Panc1 (cell line): ENCODE results near the gene SNX33. TPM values are rescaled to one million over a fixed set of nuclear protein-coding genes. Genes with fewer than 3 reads are reported as not detected.

ENCODE experiments used
- ATAC-seq: fragments of 200-7000 bp; cut with Tn5 transposase; 2 replicates; pipeline ENCODE4 v1.9.1; 2020; ENCODE audit warnings: mild to moderate bottlenecking, moderate library complexity
- BruUV-seq: library from RNA; stranded (reverse); fragments of 400-500 nt; replicated peaks from 2 replicates; lab custom pipeline; 2021; lab: Mats Ljungman, UMichigan
- CTCF ChIA-PET: fragments of 300-600 bp; sonication (Branson Sonifier 250); formaldehyde crosslinking; loops from one replicate; lab custom pipeline; 2022; ENCODE audit warnings: antibody characterized with exemption; lab: Charles Lee
- POLR2A ChIA-PET: fragments of 300-600 bp; sonication (Branson Sonifier 250); formaldehyde crosslinking; loops from one replicate; lab custom pipeline; 2022; ENCODE audit warnings: antibody characterized with exemption; lab: Charles Lee
- DNase-seq: peaks from one replicate; pipeline ENCODE4 v3.0.0-alpha.2; 2010; ENCODE audit warnings: low read depth, low spot score
- H3K27ac ChIP-seq: 2 replicates; pipeline ENCODE4 v1.5.1; 2011; ENCODE audit warnings: mild to moderate bottlenecking, low read length, inconsistent platforms
- H3K27me3 ChIP-seq: fragments of 200-500 bp; sonication (Bioruptor generic); 2 replicates; pipeline ENCODE4 v1.6.0; 2014; ENCODE audit warnings: low read length, inconsistent platforms; ENCODE audit not compliant: control insufficient read depth, insufficient read depth
- H3K36me3 ChIP-seq: fragments of 200-500 bp; sonication (Bioruptor generic); 2 replicates; pipeline ENCODE4 v1.5.1; 2014; ENCODE audit warnings: inconsistent platforms, mild to moderate bottlenecking, low read length, moderate library complexity; ENCODE audit not compliant: control insufficient read depth, insufficient read depth
- H3K4me1 ChIP-seq: 2 replicates; pipeline ENCODE4 v1.5.1; 2011; ENCODE audit warnings: inconsistent platforms, mild to moderate bottlenecking, low read length, moderate library complexity; ENCODE audit not compliant: control insufficient read depth, insufficient read depth
- H3K4me3 ChIP-seq, 2 experiments: 2 replicates each; pipeline ENCODE4 v1.5.1; 2011 to 2012; ENCODE audit warnings: low read depth in 2 of 2, low read length in 2 of 2, mild to moderate bottlenecking in 2 of 2, inconsistent platforms in 1 of 2, moderate library complexity in 1 of 2
- H3K9me3 ChIP-seq: fragments of 200-500 bp; sonication (Bioruptor generic); 2 replicates; pipeline ENCODE4 v1.5.1; 2014; ENCODE audit warnings: low read depth, mild to moderate bottlenecking, inconsistent platforms, low read length, moderate library complexity; ENCODE audit not compliant: control insufficient read depth, insufficient read depth
- CTCF ChIP-seq: fragments of 450-650 bp; IDR thresholded peaks from 2 replicates; pipeline ENCODE4 v1.5.1; 2017; ENCODE audit warnings: mild to moderate bottlenecking
- POLR2AphosphoS5 ChIP-seq: IDR thresholded peaks from 2 replicates; pipeline ENCODE4 v1.6.1; 2012; ENCODE audit warnings: mild to moderate bottlenecking, low read depth, low read length, moderate library complexity
- REST ChIP-seq, 2 experiments: IDR thresholded peaks; 2 replicates each; pipeline ENCODE4 v1.6.1; 2011 to 2012; ENCODE audit warnings: low read depth in 2 of 2, control low read depth in 1 of 2, low read length in 1 of 2, mild to moderate bottlenecking in 1 of 2, moderate library complexity in 1 of 2; ENCODE audit not compliant: insufficient read depth in 1 of 2
- SIN3A ChIP-seq: IDR thresholded peaks from 2 replicates; pipeline ENCODE4 v1.6.1; 2012; ENCODE audit warnings: low read depth, mild to moderate bottlenecking, low read length, moderate library complexity, borderline replicate concordance; ENCODE audit not compliant: insufficient read depth
- TCF7L2 ChIP-seq: IDR thresholded peaks from 2 replicates; pipeline ENCODE4 v1.6.1; 2011; ENCODE audit warnings: mild to moderate bottlenecking, low read depth, low read length, inconsistent platforms
- in situ Hi-C: cut with HindIII; loops from 2 replicates; pipeline ENCODE4 v1.10.0; 2016; ENCODE audit warnings: low sequenced_read_pairs, low pct_unique_long_range_greater_than_20kb
- intact Hi-C: fragments of 100-400 bp; cut with micrococcal nuclease; formaldehyde crosslinking; loops from one replicate; pipeline ENCODE4 v1.10.0; 2022; ENCODE audit not compliant: unreplicated experiment
- total RNA-seq: library from RNA; stranded (reverse); gene quantifications from one replicate; pipeline ENCODE4 v1.2.1, GENCODE V29; 2021; ENCODE audit not compliant: unreplicated experiment

The SNX33 gene
- total RNA-seq, 1 experiment from 2014 or later = 17.0 TPM

GRCh38 chr15:75650908-75651809, 3.4 kb downstream of the SNX33 start:
- BruUV-seq = no TSS peak
- no peak for DNase-seq
- intact Hi-C loops (no loop called here), in situ Hi-C loops (no loop called here)
- no peak for TF ChIP-seq SIN3A
- TF ChIP-seq TCF7L2 = no peak
- TF ChIP-seq REST (IDR thresholded peaks at IDR 0.05; ENCODE audit: insufficient read depth in 1 of 2, low read depth in 2 of 2, low read length in 1 of 2) = no peak
- no peak for TF ChIP-seq CTCF
- TF ChIP-seq POLR2AphosphoS5 = no peak
- Histone ChIP-seq H3K27me3 (no peaks in the 10 kb centered on the region), H3K4me1 (peaks cover 31% of the 10 kb centered on the region), H3K27ac (peak overlapping the region; percentile 36; the same call in 1 of the 2 replicates), H3K9me3 (no peaks in the 10 kb centered on the region), H3K4me3 (peak overlapping the region; percentile 2 to 14; a peak in 3 of 4 replicates), H3K36me3 (no peaks in the 10 kb centered on the region)
- ATAC-seq = no peak
- POLR2A ChIA-PET = no interaction called here
- CTCF ChIA-PET = interaction anchor here (0.6 to 0.8 kb wide), 5 partner anchors 11 to 192 kb away, joined by 3 to 8 read pairs (median 4); partner anchors contain the start of gene IMP3

GRCh38 chr15:75651810-75652543, 4.3 kb downstream of the SNX33 start:
- ATAC-seq = no peak
- no peak for TF ChIP-seq POLR2AphosphoS5
- no peak for TF ChIP-seq TCF7L2
- TF ChIP-seq CTCF = no peak
- TF ChIP-seq REST (IDR thresholded peaks at IDR 0.05; ENCODE audit: insufficient read depth in 1 of 2, low read depth in 2 of 2, low read length in 1 of 2) = no peak
- no peak for TF ChIP-seq SIN3A
- peaks cover 31% of the 10 kb centered on the region for H3K4me1 ChIP-seq
- peak overlapping the region in 1 of 2 experiments; percentile 14; a peak in 2 of 4 replicates for H3K4me3 ChIP-seq
- ChIA-PET POLR2A (no interaction called here), CTCF (interaction anchor here (0.6 kb wide), 2 partner anchors 32 to 193 kb away, joined by 5 to 8 read pairs; no protein-coding TSS in a partner anchor)
- intact Hi-C loops (no loop called here), in situ Hi-C loops (no loop called here)
- no TSS peak for BruUV-seq
- H3K36me3 ChIP-seq = no peaks in the 10 kb centered on the region
- no peak for DNase-seq
- peak overlapping the region; percentile 36; the same call in 1 of the 2 replicates for H3K27ac ChIP-seq
- no peaks in the 10 kb centered on the region for H3K27me3 ChIP-seq
- H3K9me3 ChIP-seq = no peaks in the 10 kb centered on the region
